GM23338 (cell line): ENCODE results near the gene MYG1. TPM values are rescaled to one million over a fixed set of nuclear protein-coding genes. Genes with fewer than 3 reads are reported as not detected.

Source experiments
- CREB1 ChIP-seq: fragments of 250-450 bp; sonication (Bioruptor Pico); IDR thresholded peaks from 2 replicates; pipeline ENCODE4 v1.5.0; 2020; ENCODE audit warnings: low read depth, mild to moderate bottlenecking, moderate library complexity
- EZH2phosphoT487 ChIP-seq: fragments of 200-600 bp; sonication (generic); IDR thresholded peaks from one replicate; pipeline ENCODE4 v1.8.1; 2018; ENCODE audit warnings: antibody characterized with exemption; ENCODE audit not compliant: unreplicated experiment
- JUNB ChIP-seq: IDR thresholded peaks from one replicate; pipeline ENCODE4 v1.6.1; 2016; ENCODE audit warnings: antibody characterized with exemption; ENCODE audit not compliant: unreplicated experiment
- NANOG ChIP-seq: IDR thresholded peaks from 2 replicates; pipeline ENCODE4 v1.6.1; 2016; ENCODE audit warnings: antibody characterized with exemption, borderline replicate concordance
- STAT1 ChIP-seq: IDR thresholded peaks from one replicate; pipeline ENCODE4 v1.6.1; 2016; ENCODE audit warnings: antibody characterized with exemption; ENCODE audit not compliant: unreplicated experiment
- polyA plus RNA-seq: library from polyadenylated mRNA; unstranded; fragments of >200 nt; fragmentation: Nextera tagmentation; extraction: Ambion mirVana; gene quantifications from 2 replicates; pipeline ENCODE4 v1.2.1, GENCODE V29; 2016
- total RNA-seq: library from RNA; depleted of rRNA; stranded (reverse); fragments of >200 nt; shearing (Covaris generic); gene quantifications from 2 replicates; pipeline ENCODE4 v1.2.3, GENCODE V29; 2014
- TF ChIP-seq, protein P1 (sequence below): fragments of 250-450 bp; sonication (Bioruptor Pico); IDR thresholded peaks from 2 replicates; pipeline ENCODE4 v1.5.0; 2020; ENCODE audit warnings: mild to moderate bottlenecking, moderate library complexity
- TF ChIP-seq, protein P2 (sequence below): IDR thresholded peaks from one replicate; pipeline ENCODE4 v1.6.1; 2018; ENCODE audit warnings: antibody characterized with exemption; ENCODE audit not compliant: unreplicated experiment

The MYG1 gene
- total and polyA plus RNA-seq, 2 experiments from 2014 or later, result 66.5 to 94.2 TPM

DNA sequence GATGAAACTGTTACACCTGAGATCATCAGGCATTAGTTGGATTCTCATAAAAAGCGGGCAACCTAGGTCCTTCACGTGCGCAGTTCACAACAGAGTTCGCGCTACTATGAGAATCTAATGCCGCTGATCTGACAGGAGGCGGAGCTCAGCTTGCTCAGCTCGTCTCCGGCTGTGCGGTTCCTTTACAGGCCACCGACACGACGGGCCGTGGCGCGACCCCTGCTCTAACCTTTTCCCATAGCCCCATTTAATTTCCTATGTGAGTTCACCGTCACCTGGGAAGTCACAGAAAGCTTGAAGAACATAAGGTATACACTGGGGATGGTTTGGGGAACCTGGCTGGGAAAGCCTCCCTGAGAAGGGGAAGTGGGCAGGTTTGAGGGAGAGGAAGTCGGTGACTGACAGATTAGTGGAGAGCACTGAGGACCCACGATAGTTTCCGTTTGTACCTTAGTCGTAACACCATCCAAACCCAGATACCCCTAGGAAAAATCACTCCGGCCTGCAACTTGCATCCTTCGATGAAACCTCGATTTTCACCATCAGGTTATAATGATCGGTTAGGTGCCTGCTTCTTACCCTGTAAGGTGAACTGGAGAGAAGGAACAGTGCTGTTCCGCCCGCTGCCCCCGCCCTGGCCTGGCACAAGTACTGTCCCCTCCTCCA, 24.8 kb downstream of the MYG1 start (continued):
- TF ChIP-seq, protein P1, sequence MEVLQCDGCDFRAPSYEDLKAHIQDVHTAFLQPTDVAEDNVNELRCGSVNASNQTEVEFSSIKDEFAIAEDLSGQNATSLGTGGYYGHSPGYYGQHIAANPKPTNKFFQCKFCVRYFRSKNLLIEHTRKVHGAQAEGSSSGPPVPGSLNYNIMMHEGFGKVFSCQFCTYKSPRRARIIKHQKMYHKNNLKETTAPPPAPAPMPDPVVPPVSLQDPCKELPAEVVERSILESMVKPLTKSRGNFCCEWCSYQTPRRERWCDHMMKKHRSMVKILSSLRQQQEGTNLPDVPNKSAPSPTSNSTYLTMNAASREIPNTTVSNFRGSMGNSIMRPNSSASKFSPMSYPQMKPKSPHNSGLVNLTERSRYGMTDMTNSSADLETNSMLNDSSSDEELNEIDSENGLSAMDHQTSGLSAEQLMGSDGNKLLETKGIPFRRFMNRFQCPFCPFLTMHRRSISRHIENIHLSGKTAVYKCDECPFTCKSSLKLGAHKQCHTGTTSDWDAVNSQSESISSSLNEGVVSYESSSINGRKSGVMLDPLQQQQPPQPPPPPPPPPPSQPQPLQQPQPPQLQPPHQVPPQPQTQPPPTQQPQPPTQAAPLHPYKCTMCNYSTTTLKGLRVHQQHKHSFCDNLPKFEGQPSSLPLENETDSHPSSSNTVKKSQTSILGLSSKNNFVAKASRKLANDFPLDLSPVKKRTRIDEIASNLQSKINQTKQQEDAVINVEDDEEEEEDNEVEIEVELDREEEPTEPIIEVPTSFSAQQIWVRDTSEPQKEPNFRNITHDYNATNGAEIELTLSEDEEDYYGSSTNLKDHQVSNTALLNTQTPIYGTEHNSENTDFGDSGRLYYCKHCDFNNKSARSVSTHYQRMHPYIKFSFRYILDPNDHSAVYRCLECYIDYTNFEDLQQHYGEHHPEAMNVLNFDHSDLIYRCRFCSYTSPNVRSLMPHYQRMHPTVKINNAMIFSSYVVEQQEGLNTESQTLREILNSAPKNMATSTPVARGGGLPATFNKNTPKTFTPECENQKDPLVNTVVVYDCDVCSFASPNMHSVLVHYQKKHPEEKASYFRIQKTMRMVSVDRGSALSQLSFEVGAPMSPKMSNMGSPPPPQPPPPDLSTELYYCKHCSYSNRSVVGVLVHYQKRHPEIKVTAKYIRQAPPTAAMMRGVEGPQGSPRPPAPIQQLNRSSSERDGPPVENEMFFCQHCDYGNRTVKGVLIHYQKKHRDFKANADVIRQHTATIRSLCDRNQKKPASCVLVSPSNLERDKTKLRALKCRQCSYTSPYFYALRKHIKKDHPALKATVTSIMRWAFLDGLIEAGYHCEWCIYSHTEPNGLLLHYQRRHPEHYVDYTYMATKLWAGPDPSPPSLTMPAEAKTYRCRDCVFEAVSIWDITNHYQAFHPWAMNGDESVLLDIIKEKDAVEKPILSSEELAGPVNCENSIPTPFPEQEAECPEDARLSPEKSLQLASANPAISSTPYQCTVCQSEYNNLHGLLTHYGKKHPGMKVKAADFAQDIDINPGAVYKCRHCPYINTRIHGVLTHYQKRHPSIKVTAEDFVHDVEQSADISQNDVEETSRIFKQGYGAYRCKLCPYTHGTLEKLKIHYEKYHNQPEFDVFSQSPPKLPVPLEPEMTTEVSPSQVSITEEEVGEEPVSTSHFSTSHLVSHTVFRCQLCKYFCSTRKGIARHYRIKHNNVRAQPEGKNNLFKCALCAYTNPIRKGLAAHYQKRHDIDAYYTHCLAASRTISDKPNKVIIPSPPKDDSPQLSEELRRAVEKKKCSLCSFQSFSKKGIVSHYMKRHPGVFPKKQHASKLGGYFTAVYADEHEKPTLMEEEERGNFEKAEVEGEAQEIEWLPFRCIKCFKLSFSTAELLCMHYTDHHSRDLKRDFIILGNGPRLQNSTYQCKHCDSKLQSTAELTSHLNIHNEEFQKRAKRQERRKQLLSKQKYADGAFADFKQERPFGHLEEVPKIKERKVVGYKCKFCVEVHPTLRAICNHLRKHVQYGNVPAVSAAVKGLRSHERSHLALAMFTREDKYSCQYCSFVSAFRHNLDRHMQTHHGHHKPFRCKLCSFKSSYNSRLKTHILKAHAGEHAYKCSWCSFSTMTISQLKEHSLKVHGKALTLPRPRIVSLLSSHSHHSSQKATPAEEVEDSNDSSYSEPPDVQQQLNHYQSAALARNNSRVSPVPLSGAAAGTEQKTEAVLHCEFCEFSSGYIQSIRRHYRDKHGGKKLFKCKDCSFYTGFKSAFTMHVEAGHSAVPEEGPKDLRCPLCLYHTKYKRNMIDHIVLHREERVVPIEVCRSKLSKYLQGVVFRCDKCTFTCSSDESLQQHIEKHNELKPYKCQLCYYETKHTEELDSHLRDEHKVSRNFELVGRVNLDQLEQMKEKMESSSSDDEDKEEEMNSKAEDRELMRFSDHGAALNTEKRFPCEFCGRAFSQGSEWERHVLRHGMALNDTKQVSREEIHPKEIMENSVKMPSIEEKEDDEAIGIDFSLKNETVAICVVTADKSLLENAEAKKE, result no peak
- TF ChIP-seq, protein P2, sequence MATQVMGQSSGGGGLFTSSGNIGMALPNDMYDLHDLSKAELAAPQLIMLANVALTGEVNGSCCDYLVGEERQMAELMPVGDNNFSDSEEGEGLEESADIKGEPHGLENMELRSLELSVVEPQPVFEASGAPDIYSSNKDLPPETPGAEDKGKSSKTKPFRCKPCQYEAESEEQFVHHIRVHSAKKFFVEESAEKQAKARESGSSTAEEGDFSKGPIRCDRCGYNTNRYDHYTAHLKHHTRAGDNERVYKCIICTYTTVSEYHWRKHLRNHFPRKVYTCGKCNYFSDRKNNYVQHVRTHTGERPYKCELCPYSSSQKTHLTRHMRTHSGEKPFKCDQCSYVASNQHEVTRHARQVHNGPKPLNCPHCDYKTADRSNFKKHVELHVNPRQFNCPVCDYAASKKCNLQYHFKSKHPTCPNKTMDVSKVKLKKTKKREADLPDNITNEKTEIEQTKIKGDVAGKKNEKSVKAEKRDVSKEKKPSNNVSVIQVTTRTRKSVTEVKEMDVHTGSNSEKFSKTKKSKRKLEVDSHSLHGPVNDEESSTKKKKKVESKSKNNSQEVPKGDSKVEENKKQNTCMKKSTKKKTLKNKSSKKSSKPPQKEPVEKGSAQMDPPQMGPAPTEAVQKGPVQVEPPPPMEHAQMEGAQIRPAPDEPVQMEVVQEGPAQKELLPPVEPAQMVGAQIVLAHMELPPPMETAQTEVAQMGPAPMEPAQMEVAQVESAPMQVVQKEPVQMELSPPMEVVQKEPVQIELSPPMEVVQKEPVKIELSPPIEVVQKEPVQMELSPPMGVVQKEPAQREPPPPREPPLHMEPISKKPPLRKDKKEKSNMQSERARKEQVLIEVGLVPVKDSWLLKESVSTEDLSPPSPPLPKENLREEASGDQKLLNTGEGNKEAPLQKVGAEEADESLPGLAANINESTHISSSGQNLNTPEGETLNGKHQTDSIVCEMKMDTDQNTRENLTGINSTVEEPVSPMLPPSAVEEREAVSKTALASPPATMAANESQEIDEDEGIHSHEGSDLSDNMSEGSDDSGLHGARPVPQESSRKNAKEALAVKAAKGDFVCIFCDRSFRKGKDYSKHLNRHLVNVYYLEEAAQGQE, result no peak
- TF ChIP-seq NANOG, result no peak
- TF ChIP-seq STAT1, result no peak
- no peak for TF ChIP-seq CREB1
- TF ChIP-seq EZH2phosphoT487, result no peak
- no peak for TF ChIP-seq JUNB
